Activated naive CD4-positive, alpha-beta T cell treated with anti-CD3 and anti-CD28 coated beads, Interleukin-2, amount 10 ng/mL, durations not matched to agents 7 days and 5 days (primary cell): ENCODE data around the gene ATPAF1.
"Not testable (repeated sequence)": the region's sequence is repeated elsewhere in the genome, so short reads cannot be mapped to it uniquely, and the experiment has no call there.

Source experiments
- CTCF ChIA-PET: fragments of 350-600 bp; sonication (Branson Sonifier 250); formaldehyde crosslinking; loops from one replicate; lab custom pipeline; 2021; ENCODE audit warnings: antibody characterized with exemption; lab: Charles Lee
- DNase-seq: peaks from one replicate; pipeline ENCODE4 v3.0.0-alpha.2; 2020
- H3K27ac Mint-ChIP-seq: one replicate; pipeline ENCODE4 v1.8.0; 2021; ENCODE audit warnings: mild to moderate bottlenecking, moderate library complexity, mixed read lengths
- H3K27me3 Mint-ChIP-seq: one replicate; pipeline ENCODE4 v1.8.0; 2021; ENCODE audit warnings: mild to moderate bottlenecking, mixed read lengths
- H3K36me3 Mint-ChIP-seq: one replicate; pipeline ENCODE4 v1.8.0; 2021; ENCODE audit warnings: mixed read lengths
- H3K4me1 Mint-ChIP-seq: one replicate; pipeline ENCODE4 v1.8.0; 2021; ENCODE audit warnings: mixed read lengths
- H3K4me3 Mint-ChIP-seq: one replicate; pipeline ENCODE4 v1.8.0; 2021; ENCODE audit warnings: mild to moderate bottlenecking, moderate library complexity, mixed read lengths
- H3K9me3 Mint-ChIP-seq: one replicate; pipeline ENCODE4 v1.8.0; 2021; ENCODE audit warnings: mixed read lengths

Gene ATPAF1

GRCh38 chr1:46667782-46668760 is at the start of gene ATPAF1:
Gene ATPAF1 (minus strand): TSS chr1:46668364. CDS start chr1:46668322, 42 bp downstream.
- Mint-ChIP-seq H3K9me3 (no peaks in the 10 kb centered on the region), H3K4me3 (peak within 1 kb of the TSS; percentile 82), H3K4me1 (peaks cover 23% of the 10 kb centered on the region), H3K27ac (peak within 1 kb of the TSS; percentile 76), H3K27me3 (no peaks in the 10 kb centered on the region), H3K36me3 (peaks cover 27% of the 10 kb centered on the region)
- CTCF ChIA-PET = interaction anchor here (0.7 to 1.5 kb wide), 4 partner anchors 8 to 133 kb away, joined by 3 to 5 read pairs (median 3); partner anchors contain the start of gene MOB3C
- DNase-seq = peak; percentile 74

- peaks cover 27% of the 10 kb centered on the region for H3K36me3 Mint-ChIP-seq
Measured at GRCh38 chr1:46717654-46718053, 49.5 kb upstream of the ATPAF1 start.

GRCh38 chr1:46714976-46715375 is 46.8 kb upstream of the ATPAF1 start:
- H3K27ac Mint-ChIP-seq = no peak overlapping the region
- H3K4me1 Mint-ChIP-seq = peaks cover 38% of the 10 kb centered on the region
- no peak for DNase-seq

More at GRCh38 chr1:46717654-46718053, 49.5 kb upstream of the ATPAF1 start:
- CTCF ChIA-PET = interaction anchor here (1.1 kb wide), 2 partner anchors 9 kb away, joined by 3 to 4 read pairs; no protein-coding TSS in a partner anchor
- H3K4me1 Mint-ChIP-seq = peaks cover 41% of the 10 kb centered on the region
- H3K9me3 Mint-ChIP-seq = no peaks in the 10 kb centered on the region
- no peak for DNase-seq
- H3K27ac Mint-ChIP-seq = peak overlapping the region; percentile 91
- peak overlapping the region; percentile 94 for H3K4me3 Mint-ChIP-seq
- peaks cover 8% of the 10 kb centered on the region for H3K27me3 Mint-ChIP-seq

GRCh38 chr1:46708121-46708520 is 40.0 kb upstream of the ATPAF1 start:
- no peaks in the 10 kb centered on the region for H3K27me3 Mint-ChIP-seq
- peaks cover 4% of the 10 kb centered on the region for H3K4me1 Mint-ChIP-seq
- CTCF ChIA-PET = interaction anchor here (0.6 to 2.7 kb wide), 4 partner anchors 9 to 130 kb away, joined by 3 to 9 read pairs (median 4); partner anchors contain the start of gene EFCAB14
- no peaks in the 10 kb centered on the region for H3K9me3 Mint-ChIP-seq
- H3K36me3 Mint-ChIP-seq = peaks cover 54% of the 10 kb centered on the region
- DNase-seq = no peak
- no peak overlapping the region for H3K27ac Mint-ChIP-seq
- H3K4me3 Mint-ChIP-seq = no peak overlapping the region

More at GRCh38 chr1:46714976-46715375, 46.8 kb upstream of the ATPAF1 start:
- CTCF ChIA-PET = no interaction called here
- H3K4me3 Mint-ChIP-seq = no peak overlapping the region
- no peaks in the 10 kb centered on the region for H3K27me3 Mint-ChIP-seq
- H3K9me3 Mint-ChIP-seq = no peaks in the 10 kb centered on the region
- peaks cover 37% of the 10 kb centered on the region for H3K36me3 Mint-ChIP-seq

- Mint-ChIP-seq H3K9me3 (no peaks in the 10 kb centered on the region), H3K36me3 (peaks cover 52% of the 10 kb centered on the region), H3K4me1 (peaks cover 4% of the 10 kb centered on the region), H3K27ac (no peak overlapping the region), H3K4me3 (no peak overlapping the region), H3K27me3 (no peaks in the 10 kb centered on the region)
- no peak for DNase-seq
- CTCF ChIA-PET = no interaction called here
Measured at GRCh38 chr1:46705408-46705807, 37.2 kb upstream of the ATPAF1 start.

GRCh38 chr1:46703927-46704641 is 35.9 kb upstream of the ATPAF1 start:
- Mint-ChIP-seq H3K9me3 (no peaks in the 10 kb centered on the region), H3K27ac (no peak overlapping the region), H3K36me3 (peaks cover 50% of the 10 kb centered on the region), H3K4me3 (no peak overlapping the region), H3K27me3 (no peaks in the 10 kb centered on the region), H3K4me1 (peaks cover under 1% of the 10 kb centered on the region)
- CTCF ChIA-PET = no interaction called here
- DNase-seq = no peak

- no peak overlapping the region for H3K4me3 Mint-ChIP-seq
- CTCF ChIA-PET = no interaction called here
- H3K36me3 Mint-ChIP-seq = peaks cover 48% of the 10 kb centered on the region
- no peaks in the 10 kb centered on the region for H3K9me3 Mint-ChIP-seq
- no peaks in the 10 kb centered on the region for H3K27me3 Mint-ChIP-seq
- H3K27ac Mint-ChIP-seq = no peak overlapping the region
- DNase-seq = no peak
- H3K4me1 Mint-ChIP-seq = no peaks in the 10 kb centered on the region
Measured at GRCh38 chr1:46699666-46700065, 31.5 kb upstream of the ATPAF1 start.

GRCh38 chr1:46697053-46697452 is 28.9 kb upstream of the ATPAF1 start:
- no peaks in the 10 kb centered on the region for H3K9me3 Mint-ChIP-seq

GRCh38 chr1:46694676-46695075 is 26.5 kb upstream of the ATPAF1 start:
- H3K27ac Mint-ChIP-seq, H3K27me3 Mint-ChIP-seq, DNase-seq, H3K9me3 Mint-ChIP-seq, H3K4me1 Mint-ChIP-seq, H3K4me3 Mint-ChIP-seq, CTCF ChIA-PET: not testable (repeated sequence)
- peaks cover 60% of the 10 kb centered on the region for H3K36me3 Mint-ChIP-seq

More at GRCh38 chr1:46697053-46697452, 28.9 kb upstream of the ATPAF1 start:
- DNase-seq = no peak
- H3K4me1 Mint-ChIP-seq = no peaks in the 10 kb centered on the region
- no peaks in the 10 kb centered on the region for H3K27me3 Mint-ChIP-seq
- no peak overlapping the region for H3K27ac Mint-ChIP-seq
- H3K4me3 Mint-ChIP-seq = no peak overlapping the region
- CTCF ChIA-PET = no interaction called here
- peaks cover 51% of the 10 kb centered on the region for H3K36me3 Mint-ChIP-seq

- CTCF ChIA-PET = no interaction called here
- Mint-ChIP-seq H3K36me3 (peaks cover 67% of the 10 kb centered on the region), H3K4me3 (no peak overlapping the region), H3K4me1 (peaks cover 8% of the 10 kb centered on the region), H3K27ac (no peak overlapping the region), H3K27me3 (no peaks in the 10 kb centered on the region), H3K9me3 (no peaks in the 10 kb centered on the region)
- no peak for DNase-seq
Measured at GRCh38 chr1:46692811-46693770, 24.9 kb upstream of the ATPAF1 start.

- no peak for DNase-seq
- Mint-ChIP-seq H3K27me3 (no peaks in the 10 kb centered on the region), H3K4me1 (peaks cover 15% of the 10 kb centered on the region), H3K36me3 (peaks cover 74% of the 10 kb centered on the region), H3K4me3 (no peak overlapping the region), H3K27ac (no peak overlapping the region), H3K9me3 (no peaks in the 10 kb centered on the region)
- CTCF ChIA-PET = interaction anchor here (1.6 kb wide), 1 partner anchor 32 kb away, joined by 3 read pairs; no protein-coding TSS in a partner anchor
Measured at GRCh38 chr1:46691997-46692790, 24.0 kb upstream of the ATPAF1 start.

GRCh38 chr1:46690931-46691421 is 22.8 kb upstream of the ATPAF1 start:
- H3K27ac Mint-ChIP-seq = no peak overlapping the region
- H3K36me3 Mint-ChIP-seq = peaks cover 81% of the 10 kb centered on the region
- H3K9me3 Mint-ChIP-seq = no peaks in the 10 kb centered on the region
- H3K4me1 Mint-ChIP-seq = peaks cover 22% of the 10 kb centered on the region
- H3K4me3 Mint-ChIP-seq = no peak overlapping the region
- DNase-seq = no peak
- H3K27me3 Mint-ChIP-seq = no peaks in the 10 kb centered on the region
- CTCF ChIA-PET = interaction anchor here (1.3 to 1.6 kb wide), 2 partner anchors 13 to 34 kb away, joined by 3 to 5 read pairs; no protein-coding TSS in a partner anchor
